Loucy (cell line): ENCODE data around the gene DISC1.
"Not testable (repeated sequence)": the region's sequence is repeated elsewhere in the genome, so short reads cannot be mapped to it uniquely, and the experiment has no call there.

Experiments
- H2AFZ ChIP-seq: fragments of 200-600 bp; sonication (generic); 2 replicates; pipeline ENCODE4 v1.6.0; 2016; ENCODE audit warnings: antibody characterized with exemption, mild to moderate bottlenecking, low read length, moderate library complexity
- H3F3A ChIP-seq: fragments of 200-600 bp; 2 replicates; pipeline ENCODE4 v1.6.0; 2016; ENCODE audit warnings: antibody characterized with exemption, low read depth, mild to moderate bottlenecking
- H3K27me3 ChIP-seq: fragments of 200-600 bp; sonication (generic); 2 replicates; pipeline ENCODE4 v1.6.1; 2014; ENCODE audit warnings: low read length, mild to moderate bottlenecking; ENCODE audit not compliant: insufficient read depth, poor library complexity, severe bottlenecking
- H3K36me3 ChIP-seq: fragments of 200-600 bp; sonication (generic); 2 replicates; pipeline ENCODE4 v1.6.1; 2016; ENCODE audit warnings: low read length; ENCODE audit not compliant: insufficient read depth
- H3K4me1 ChIP-seq: fragments of 200-600 bp; sonication (generic); 2 replicates; pipeline ENCODE4 v1.5.1; 2014; ENCODE audit warnings: low read length, mild to moderate bottlenecking; ENCODE audit not compliant: insufficient read depth, poor library complexity, severe bottlenecking
- H3K4me2 ChIP-seq: fragments of 200-600 bp; sonication (generic); 2 replicates; pipeline ENCODE4 v1.6.0; 2014; ENCODE audit warnings: antibody characterized with exemption, low read length, low read depth, mild to moderate bottlenecking; ENCODE audit not compliant: poor library complexity, severe bottlenecking
- H3K4me3 ChIP-seq: fragments of 200-600 bp; sonication (generic); 2 replicates; pipeline ENCODE4 v1.5.1; 2014; ENCODE audit warnings: low read length, mild to moderate bottlenecking, mixed read lengths; ENCODE audit not compliant: poor library complexity, severe bottlenecking
- H3K79me2 ChIP-seq: fragments of 200-600 bp; sonication (generic); 2 replicates; pipeline ENCODE4 v1.6.1; 2014; ENCODE audit warnings: low read length; ENCODE audit not compliant: insufficient read depth
- H3K9ac ChIP-seq: fragments of 200-600 bp; sonication (generic); 2 replicates; pipeline ENCODE4 v1.6.0; 2014; ENCODE audit warnings: mild to moderate bottlenecking, low read depth, low read length, moderate library complexity; ENCODE audit not compliant: poor library complexity, severe bottlenecking
- H3K9me2 ChIP-seq: fragments of 200-600 bp; sonication (generic); replicated peaks from 2 replicates; pipeline ENCODE4 v1.6.1; 2016; ENCODE audit warnings: low read depth, low read length, mixed read lengths
- H3K9me3 ChIP-seq: fragments of 200-600 bp; sonication (generic); 2 replicates; pipeline ENCODE4 v1.6.1; 2014; ENCODE audit warnings: mild to moderate bottlenecking, antibody characterized with exemption, low read length, low read depth; ENCODE audit not compliant: insufficient read depth
- H4K20me1 ChIP-seq: fragments of 200-600 bp; sonication (generic); 2 replicates; pipeline ENCODE4 v1.6.0; 2014; ENCODE audit warnings: antibody characterized with exemption, low read length, mild to moderate bottlenecking; ENCODE audit not compliant: insufficient read depth, poor library complexity, severe bottlenecking
- EZH2phosphoT487 ChIP-seq: fragments of 200-600 bp; IDR thresholded peaks from 2 replicates; pipeline ENCODE4 v1.6.1; 2018; ENCODE audit warnings: antibody characterized with exemption, mild to moderate bottlenecking, moderate library complexity, borderline replicate concordance
- TF ChIP-seq, protein P1 (sequence below): fragments of 200-600 bp; sonication (generic); conservative IDR thresholded peaks from 2 replicates; pipeline ENCODE4 v1.5.1; 2014; ENCODE audit warnings: mild to moderate bottlenecking, antibody characterized with exemption, low read length

DISC1 gene

GRCh38 chr1:231899713-231900435 is 273.3 kb downstream of the DISC1 start:
- Histone ChIP-seq H2AFZ (no peak overlapping the region), H3K4me1 (no peaks in the 10 kb centered on the region), H3K9ac (no peak overlapping the region), H3K9me3 (no peaks in the 10 kb centered on the region), H3K9me2 (no peaks in the 10 kb centered on the region), H3K36me3 (no peaks in the 10 kb centered on the region), H3K4me2 (no peak overlapping the region), H3F3A (no peaks in the 10 kb centered on the region), H3K79me2 (no peaks in the 10 kb centered on the region), H4K20me1 (no peaks in the 10 kb centered on the region), H3K4me3 (no peak overlapping the region), H3K27me3 (no peaks in the 10 kb centered on the region)
- TF ChIP-seq, protein P1, sequence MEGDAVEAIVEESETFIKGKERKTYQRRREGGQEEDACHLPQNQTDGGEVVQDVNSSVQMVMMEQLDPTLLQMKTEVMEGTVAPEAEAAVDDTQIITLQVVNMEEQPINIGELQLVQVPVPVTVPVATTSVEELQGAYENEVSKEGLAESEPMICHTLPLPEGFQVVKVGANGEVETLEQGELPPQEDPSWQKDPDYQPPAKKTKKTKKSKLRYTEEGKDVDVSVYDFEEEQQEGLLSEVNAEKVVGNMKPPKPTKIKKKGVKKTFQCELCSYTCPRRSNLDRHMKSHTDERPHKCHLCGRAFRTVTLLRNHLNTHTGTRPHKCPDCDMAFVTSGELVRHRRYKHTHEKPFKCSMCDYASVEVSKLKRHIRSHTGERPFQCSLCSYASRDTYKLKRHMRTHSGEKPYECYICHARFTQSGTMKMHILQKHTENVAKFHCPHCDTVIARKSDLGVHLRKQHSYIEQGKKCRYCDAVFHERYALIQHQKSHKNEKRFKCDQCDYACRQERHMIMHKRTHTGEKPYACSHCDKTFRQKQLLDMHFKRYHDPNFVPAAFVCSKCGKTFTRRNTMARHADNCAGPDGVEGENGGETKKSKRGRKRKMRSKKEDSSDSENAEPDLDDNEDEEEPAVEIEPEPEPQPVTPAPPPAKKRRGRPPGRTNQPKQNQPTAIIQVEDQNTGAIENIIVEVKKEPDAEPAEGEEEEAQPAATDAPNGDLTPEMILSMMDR, result no peak
- no peak for TF ChIP-seq EZH2phosphoT487

- Histone ChIP-seq H3K9me2 (no peaks in the 10 kb centered on the region), H4K20me1 (no peaks in the 10 kb centered on the region), H3K4me3 (no peak overlapping the region), H3K79me2 (no peaks in the 10 kb centered on the region), H3F3A (no peaks in the 10 kb centered on the region), H3K36me3 (no peaks in the 10 kb centered on the region), H3K4me1 (no peaks in the 10 kb centered on the region), H3K9ac (no peak overlapping the region), H3K4me2 (no peak overlapping the region), H2AFZ (no peak overlapping the region), H3K9me3 (no peaks in the 10 kb centered on the region), H3K27me3 (no peaks in the 10 kb centered on the region)
- TF ChIP-seq, protein P1, result no peak
- TF ChIP-seq EZH2phosphoT487, result no peak
Measured at GRCh38 chr1:231903586-231904081, 277.0 kb downstream of the DISC1 start.

- not testable (repeated sequence) for H3K79me2 ChIP-seq, H3K36me3 ChIP-seq, H3F3A ChIP-seq, H3K9ac ChIP-seq, H3K27me3 ChIP-seq, H3K4me3 ChIP-seq, H3K9me2 ChIP-seq, H3K9me3 ChIP-seq, H3K4me1 ChIP-seq, H3K4me2 ChIP-seq, H2AFZ ChIP-seq, H4K20me1 ChIP-seq
Measured at GRCh38 chr1:231907310-231907709, 280.7 kb downstream of the DISC1 start.

DNA sequence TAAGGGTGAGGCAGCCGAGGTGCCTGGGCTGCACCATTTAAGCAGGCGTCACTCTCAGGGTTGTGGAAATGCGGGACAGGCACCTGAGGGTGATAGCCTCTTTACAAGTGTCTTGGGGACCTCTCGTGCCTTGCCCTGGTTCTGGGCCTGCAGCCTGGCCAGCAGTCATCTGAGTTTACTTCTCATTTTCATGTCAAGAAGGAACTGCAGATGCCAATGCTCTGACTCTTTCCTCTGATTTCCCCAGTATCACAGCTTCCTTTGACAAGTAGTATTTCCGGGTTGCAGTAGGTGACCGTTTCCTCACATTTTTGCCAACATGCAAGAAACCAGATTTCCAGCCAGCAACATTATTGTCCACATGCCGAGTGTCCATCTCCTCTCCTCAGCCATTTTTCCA is 286.9 kb downstream of the DISC1 start:
- H3K4me2 ChIP-seq, result no peak overlapping the region
- no peaks in the 10 kb centered on the region for H3F3A ChIP-seq
- no peaks in the 10 kb centered on the region for H3K9me3 ChIP-seq
- H4K20me1 ChIP-seq, result no peaks in the 10 kb centered on the region
- H3K36me3 ChIP-seq, result no peaks in the 10 kb centered on the region
- no peaks in the 10 kb centered on the region for H3K79me2 ChIP-seq
- H3K4me1 ChIP-seq, result peaks cover 16% of the 10 kb centered on the region
- H3K4me3 ChIP-seq, result no peak overlapping the region
- H3K27me3 ChIP-seq, result no peaks in the 10 kb centered on the region
- no peak overlapping the region for H2AFZ ChIP-seq
- TF ChIP-seq, protein P1, result no peak
- TF ChIP-seq EZH2phosphoT487, result no peak
- H3K9ac ChIP-seq, result no peak overlapping the region
- H3K9me2 ChIP-seq, result no peaks in the 10 kb centered on the region
